SJSA1 (cell line): ENCODE data around the gene FAR1. TPM values are rescaled to one million over a fixed set of nuclear protein-coding genes. Genes with fewer than 3 reads are reported as not detected.

ENCODE experiments used
- total RNA-seq: library from RNA; depleted of rRNA; stranded (reverse); fragments of >200 nt; shearing (Covaris generic); gene quantifications from 2 replicates; pipeline ENCODE4 v1.2.3, GENCODE V29; 2014; rRNA removed

FAR1 gene
- total RNA-seq, 1 experiment from 2014 or later = 89.0 TPM

Other genes starting within 250 kb of the FAR1 start
- 92.6 and 98.6 TPM in 2 replicates for gene BTBD10, start 205.4 kb upstream of the FAR1 start, total RNA-seq
- gene PTH, start 172.7 kb upstream of the FAR1 start, total RNA-seq = not detected in 2 replicates